Measurements from ENCODE around the gene LIMS3. TPM values are rescaled to one million over a fixed set of nuclear protein-coding genes. Genes with fewer than 3 reads are reported as not detected.
"Not testable (repeated sequence)": the region's sequence is repeated elsewhere in the genome, so short reads cannot be mapped to it uniquely, and the experiment has no call there.

LIMS3 gene, protein sequence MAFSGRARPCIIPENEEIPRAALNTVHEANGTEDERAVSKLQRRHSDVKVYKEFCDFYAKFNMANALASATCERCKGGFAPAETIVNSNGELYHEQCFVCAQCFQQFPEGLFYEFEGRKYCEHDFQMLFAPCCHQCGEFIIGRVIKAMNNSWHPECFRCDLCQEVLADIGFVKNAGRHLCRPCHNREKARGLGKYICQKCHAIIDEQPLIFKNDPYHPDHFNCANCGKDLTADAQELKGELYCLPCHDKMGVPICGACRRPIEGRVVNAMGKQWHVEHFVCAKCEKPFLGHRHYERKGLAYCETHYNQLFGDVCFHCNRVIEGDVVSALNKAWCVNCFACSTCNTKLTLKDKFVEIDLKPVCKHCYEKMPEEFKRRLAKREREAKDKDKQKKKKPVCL
- 4.9 TPM for total RNA-seq (2013)
- 1 to 10 TPM in 2 of 3 donors, under 1 TPM in 1; 0.53 to 6.0 (median 5.7) TPM for polyA plus RNA-seq
- not detected in 2 replicates for polyA minus RNA-seq
- total RNA-seq = 0 to 0.12 (median 0.03) reads per million in 11 experiments

DNA sequence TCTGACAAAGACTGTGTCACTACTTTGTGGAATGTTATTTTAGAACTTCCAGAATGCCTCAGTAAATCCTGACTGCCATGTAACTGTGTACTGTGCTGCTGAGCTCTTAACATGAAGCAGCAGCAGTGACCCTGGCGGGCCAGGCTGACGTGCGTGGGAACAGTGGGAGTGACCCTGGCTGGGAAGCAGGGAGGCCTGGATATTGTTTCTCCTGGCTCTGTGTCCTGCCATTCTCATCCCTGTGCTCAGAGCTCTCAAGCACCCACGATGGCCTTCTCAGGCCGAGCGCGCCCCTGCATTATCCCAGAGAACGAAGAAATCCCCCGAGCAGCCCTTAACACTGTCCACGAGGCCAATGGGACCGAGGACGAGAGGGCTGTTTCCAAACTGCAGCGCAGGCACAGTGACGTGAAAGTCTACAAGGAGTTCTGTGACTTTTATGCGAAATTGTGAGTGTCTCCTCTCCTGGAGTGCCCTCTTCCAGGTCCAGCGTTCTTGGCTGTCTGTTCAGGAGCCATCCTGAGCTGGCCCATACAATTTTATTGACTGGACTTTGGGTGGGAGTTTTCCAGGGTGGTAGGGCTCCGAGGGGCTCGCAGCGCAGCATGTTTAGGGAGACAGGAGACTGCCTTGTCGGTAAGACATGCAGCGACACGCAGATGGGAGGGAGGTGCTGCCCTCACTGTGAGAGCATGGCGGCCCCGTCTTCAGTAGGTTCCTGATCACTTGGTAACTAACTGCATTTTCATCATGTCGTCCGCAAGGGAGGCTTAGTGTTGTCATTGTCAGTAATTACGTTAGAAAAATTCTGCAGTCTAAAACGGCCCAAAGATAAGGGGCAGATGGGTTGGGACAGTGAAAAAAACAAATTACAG is at the start of gene LIMS3:
Gene LIMS3, plus strand, starts transcription at position 227 of the 875 bp plus-strand sequence. Its CDS starts 41 bp downstream, at position 268.
- H3K79me2 ChIP-seq (ENCODE audit: insufficient read depth, low read length); H3K36me3 ChIP-seq (replicated peaks in 1 of 2; ENCODE audit: control insufficient read depth in 1 of 2, insufficient read depth in 2 of 2, low read length in 2 of 2); intact Hi-C loops (cut with micrococcal nuclease); H3K36me3 Mint-ChIP-seq; H3K4me3 Mint-ChIP-seq; H3K9me3 ChIP-seq (replicated peaks in 1 of 2; ENCODE audit: control insufficient read depth in 1 of 2, insufficient read depth in 1 of 2, low read length in 2 of 2); H3K4me1 Mint-ChIP-seq; H3K27ac ChIP-seq (ENCODE audit: low read depth in 1 of 2, low read length in 2 of 2); H3K4me2 ChIP-seq (replicated peaks; ENCODE audit: extremely low read depth, low read length, poor library complexity, severe bottlenecking); H4K20me1 ChIP-seq (ENCODE audit: insufficient read depth, low read length); H3K4me1 ChIP-seq (ENCODE audit: control insufficient read depth in 1 of 2, insufficient read depth in 2 of 2, low read length in 2 of 2); H3K27me3 ChIP-seq (ENCODE audit: control insufficient read depth in 2 of 2, insufficient read depth in 2 of 2, low read length in 2 of 2); H2AFZ ChIP-seq (ENCODE audit: insufficient read depth, low read depth, low read length, poor library complexity, severe bottlenecking); DNase-seq; H3K4me3 ChIP-seq (replicated peaks in 1 of 3; ENCODE audit: low read depth in 2 of 3, low read length in 3 of 3); H3K9ac ChIP-seq (ENCODE audit: insufficient read depth, low read length, poor library complexity, severe bottlenecking); H3K27me3 Mint-ChIP-seq (ENCODE audit: low read depth in 3 of 3); H3K27ac Mint-ChIP-seq; H3K9me3 Mint-ChIP-seq: not testable (repeated sequence)
- WGBS (ENCODE audit: insufficient coverage) = no CpG with 5 or more reads among the region's 28 CpGs

DNA sequence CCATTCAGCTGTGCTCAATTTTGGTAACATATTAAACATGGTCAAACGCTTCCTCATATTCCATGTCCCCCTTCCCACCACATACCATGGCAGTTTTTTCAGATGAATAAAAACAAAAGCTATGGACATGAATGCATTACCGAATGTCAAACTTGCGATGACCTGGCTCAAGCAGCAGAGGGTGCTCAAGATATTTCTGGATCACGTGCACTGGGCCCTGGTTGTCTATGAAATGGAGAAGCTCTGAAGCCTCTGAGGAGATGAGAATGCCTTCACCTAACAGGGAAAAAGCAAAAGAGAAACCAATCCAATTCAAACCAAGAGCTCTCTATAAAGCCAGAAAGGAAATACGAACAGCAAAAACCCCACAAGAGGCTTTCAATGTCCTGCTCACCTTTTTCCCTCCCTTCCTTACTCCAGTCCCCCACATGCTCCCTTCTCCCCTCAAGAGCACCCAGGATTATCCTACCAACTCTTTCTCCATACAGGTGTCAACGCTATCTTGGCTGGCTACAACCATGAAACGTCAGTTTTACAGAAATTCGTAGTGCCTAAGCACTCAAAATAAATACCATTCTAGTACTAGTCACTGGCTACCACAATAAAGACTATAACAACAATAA is 27.2 kb upstream of the LIMS3 start:
- H3K79me2 ChIP-seq (ENCODE audit: insufficient read depth, low read length); H3K4me1 Mint-ChIP-seq; H2AFZ ChIP-seq (ENCODE audit: insufficient read depth, low read depth, low read length, poor library complexity, severe bottlenecking); H3K27me3 ChIP-seq (ENCODE audit: control insufficient read depth in 2 of 2, insufficient read depth in 2 of 2, low read length in 2 of 2); H3K27ac ChIP-seq (ENCODE audit: low read depth in 1 of 2, low read length in 2 of 2); H3K4me1 ChIP-seq (ENCODE audit: control insufficient read depth in 1 of 2, insufficient read depth in 2 of 2, low read length in 2 of 2); H3K36me3 ChIP-seq (replicated peaks in 1 of 2; ENCODE audit: control insufficient read depth in 1 of 2, insufficient read depth in 2 of 2, low read length in 2 of 2); H3K4me3 ChIP-seq (replicated peaks in 1 of 3; ENCODE audit: low read depth in 2 of 3, low read length in 3 of 3); H3K9me3 Mint-ChIP-seq; H3K36me3 Mint-ChIP-seq; DNase-seq; H4K20me1 ChIP-seq (ENCODE audit: insufficient read depth, low read length); H3K27ac Mint-ChIP-seq; H3K27me3 Mint-ChIP-seq (ENCODE audit: low read depth in 3 of 3); intact Hi-C loops (cut with micrococcal nuclease); H3K4me3 Mint-ChIP-seq; H3K9ac ChIP-seq (ENCODE audit: insufficient read depth, low read length, poor library complexity, severe bottlenecking); H3K4me2 ChIP-seq (replicated peaks; ENCODE audit: extremely low read depth, low read length, poor library complexity, severe bottlenecking); H3K9me3 ChIP-seq (replicated peaks in 1 of 2; ENCODE audit: control insufficient read depth in 1 of 2, insufficient read depth in 1 of 2, low read length in 2 of 2): not testable (repeated sequence)
- WGBS (ENCODE audit: insufficient coverage) = no CpG with 5 or more reads among the region's 8 CpGs

DNA sequence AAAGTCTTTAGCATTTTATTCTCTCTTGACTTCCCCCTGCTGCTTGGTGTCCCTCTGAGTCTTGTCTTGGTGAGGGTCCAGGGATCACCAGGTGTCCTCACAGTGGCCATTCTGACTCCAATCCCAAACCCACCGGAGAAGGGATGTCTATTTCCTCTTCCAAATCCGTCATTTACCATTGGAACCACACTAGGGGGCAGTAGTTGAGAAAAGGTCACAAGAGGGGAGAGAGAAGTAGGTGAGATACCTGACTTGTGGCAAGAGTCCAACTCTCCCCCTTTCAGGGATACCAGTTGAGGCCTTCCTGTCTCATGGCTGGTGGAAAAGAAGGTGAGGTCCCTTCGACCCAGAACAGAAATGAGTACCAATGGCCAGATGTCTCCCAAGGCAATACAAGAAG is 21.9 kb upstream of the LIMS3 start:
- H4K20me1 ChIP-seq (ENCODE audit: insufficient read depth, low read length); DNase-seq; H3K27me3 Mint-ChIP-seq (ENCODE audit: low read depth in 3 of 3); H3K9me3 ChIP-seq (replicated peaks in 1 of 2; ENCODE audit: control insufficient read depth in 1 of 2, insufficient read depth in 1 of 2, low read length in 2 of 2); H3K4me1 Mint-ChIP-seq; H3K9ac ChIP-seq (ENCODE audit: insufficient read depth, low read length, poor library complexity, severe bottlenecking); H3K79me2 ChIP-seq (ENCODE audit: insufficient read depth, low read length); intact Hi-C loops (cut with micrococcal nuclease); H3K27ac ChIP-seq (ENCODE audit: low read depth in 1 of 2, low read length in 2 of 2); H2AFZ ChIP-seq (ENCODE audit: insufficient read depth, low read depth, low read length, poor library complexity, severe bottlenecking); H3K9me3 Mint-ChIP-seq; H3K4me3 Mint-ChIP-seq; H3K4me1 ChIP-seq (ENCODE audit: control insufficient read depth in 1 of 2, insufficient read depth in 2 of 2, low read length in 2 of 2); H3K27me3 ChIP-seq (ENCODE audit: control insufficient read depth in 2 of 2, insufficient read depth in 2 of 2, low read length in 2 of 2); H3K4me2 ChIP-seq (replicated peaks; ENCODE audit: extremely low read depth, low read length, poor library complexity, severe bottlenecking); H3K36me3 ChIP-seq (replicated peaks in 1 of 2; ENCODE audit: control insufficient read depth in 1 of 2, insufficient read depth in 2 of 2, low read length in 2 of 2); H3K27ac Mint-ChIP-seq; H3K36me3 Mint-ChIP-seq; H3K4me3 ChIP-seq (replicated peaks in 1 of 3; ENCODE audit: low read depth in 2 of 3, low read length in 3 of 3): not testable (repeated sequence)
- WGBS (ENCODE audit: insufficient coverage) = no CpG with 5 or more reads among the region's 3 CpGs

DNA sequence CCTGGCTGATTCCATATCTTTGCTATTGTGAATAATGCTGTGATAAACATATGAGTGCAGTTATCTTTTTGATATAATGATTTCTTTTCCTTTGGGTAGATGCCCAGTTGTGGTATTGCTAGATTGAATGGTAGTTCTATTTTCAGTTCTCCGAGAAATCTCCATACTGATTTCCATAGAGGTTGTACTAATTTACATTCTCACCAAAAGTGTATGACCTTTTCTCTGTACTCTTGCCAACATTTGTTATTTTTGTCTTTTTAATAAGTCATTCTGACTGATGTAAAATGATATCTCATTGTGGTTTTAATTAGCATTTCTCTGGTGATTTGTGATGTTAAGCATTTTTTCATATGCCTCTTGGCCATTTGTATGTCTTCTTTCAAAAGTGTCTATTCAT is 16.4 kb upstream of the LIMS3 start:
- H3K9me3 ChIP-seq (replicated peaks in 1 of 2; ENCODE audit: control insufficient read depth in 1 of 2, insufficient read depth in 1 of 2, low read length in 2 of 2); H3K27ac Mint-ChIP-seq; intact Hi-C loops (cut with micrococcal nuclease); H3K79me2 ChIP-seq (ENCODE audit: insufficient read depth, low read length); H3K27me3 Mint-ChIP-seq (ENCODE audit: low read depth in 3 of 3); H3K27me3 ChIP-seq (ENCODE audit: control insufficient read depth in 2 of 2, insufficient read depth in 2 of 2, low read length in 2 of 2); DNase-seq; H3K4me1 Mint-ChIP-seq; H2AFZ ChIP-seq (ENCODE audit: insufficient read depth, low read depth, low read length, poor library complexity, severe bottlenecking); H3K9me3 Mint-ChIP-seq; H3K4me3 Mint-ChIP-seq; H3K36me3 ChIP-seq (replicated peaks in 1 of 2; ENCODE audit: control insufficient read depth in 1 of 2, insufficient read depth in 2 of 2, low read length in 2 of 2); H3K4me1 ChIP-seq (ENCODE audit: control insufficient read depth in 1 of 2, insufficient read depth in 2 of 2, low read length in 2 of 2); H3K9ac ChIP-seq (ENCODE audit: insufficient read depth, low read length, poor library complexity, severe bottlenecking); H4K20me1 ChIP-seq (ENCODE audit: insufficient read depth, low read length); H3K4me3 ChIP-seq (replicated peaks in 1 of 3; ENCODE audit: low read depth in 2 of 3, low read length in 3 of 3); H3K4me2 ChIP-seq (replicated peaks; ENCODE audit: extremely low read depth, low read length, poor library complexity, severe bottlenecking); H3K36me3 Mint-ChIP-seq; H3K27ac ChIP-seq (ENCODE audit: low read depth in 1 of 2, low read length in 2 of 2): not testable (repeated sequence)
- WGBS (ENCODE audit: insufficient coverage) = no CpG with 5 or more reads among the region's 1 CpG

All from CD14-positive monocyte (primary cell).